Ectodermal cell (in vitro differentiated cells): Measurements from ENCODE around the gene RPS27L. TPM values are rescaled to one million over a fixed set of nuclear protein-coding genes. Genes with fewer than 3 reads are reported as not detected.

ENCODE experiments used
- H3K27ac ChIP-seq: 2 replicates; pipeline ENCODE4 v1.7.0; 2013; ENCODE audit warnings: mild to moderate bottlenecking, low read depth, low read length; ENCODE audit not compliant: insufficient read depth, poor library complexity, severe bottlenecking
- H3K27me3 ChIP-seq: 2 replicates; pipeline ENCODE4 v1.7.0; 2013; ENCODE audit warnings: mild to moderate bottlenecking, low read length; ENCODE audit not compliant: insufficient read depth, control insufficient read depth, poor library complexity, severe bottlenecking
- H3K36me3 ChIP-seq: one replicate; pipeline ENCODE4 v1.7.0; 2013; ENCODE audit warnings: low read length; ENCODE audit not compliant: control insufficient read depth, insufficient read depth
- H3K4me1 ChIP-seq: one replicate; pipeline ENCODE4 v1.7.0; 2013; ENCODE audit warnings: low read length; ENCODE audit not compliant: control insufficient read depth, insufficient read depth
- H3K4me3 ChIP-seq: 2 replicates; pipeline ENCODE4 v1.7.0; 2013; ENCODE audit warnings: low read depth, low read length, control low read depth; ENCODE audit not compliant: insufficient read depth
- H3K9me3 ChIP-seq: 2 replicates; pipeline ENCODE4 v1.7.0; 2013; ENCODE audit warnings: mild to moderate bottlenecking, low read length, moderate library complexity; ENCODE audit not compliant: control insufficient read depth
- WGBS, 2 experiments: methylation state at CpG; one replicate each; pipeline ENCODE4 v1.1.7; 2013; ENCODE audit warnings: missing lambda C conversion rate in 2 of 2; 5-methylcytosine and 5-hydroxymethylcytosine counted together
- polyA plus RNA-seq, 4 experiments: library from polyadenylated mRNA; stranded (reverse); fragments of 50-300 nt; gene quantifications; one replicate each; pipeline ENCODE4 v1.2.3, GENCODE V29; 2013

The RPS27L gene
- polyA plus RNA-seq (2013, experiment 1 of 4), result 115 TPM
- polyA plus RNA-seq (2013, experiment 2 of 4), result 105 TPM
- 120 TPM for polyA plus RNA-seq (2013, experiment 3 of 4)
- 125 TPM for polyA plus RNA-seq (2013, experiment 4 of 4)

DNA sequence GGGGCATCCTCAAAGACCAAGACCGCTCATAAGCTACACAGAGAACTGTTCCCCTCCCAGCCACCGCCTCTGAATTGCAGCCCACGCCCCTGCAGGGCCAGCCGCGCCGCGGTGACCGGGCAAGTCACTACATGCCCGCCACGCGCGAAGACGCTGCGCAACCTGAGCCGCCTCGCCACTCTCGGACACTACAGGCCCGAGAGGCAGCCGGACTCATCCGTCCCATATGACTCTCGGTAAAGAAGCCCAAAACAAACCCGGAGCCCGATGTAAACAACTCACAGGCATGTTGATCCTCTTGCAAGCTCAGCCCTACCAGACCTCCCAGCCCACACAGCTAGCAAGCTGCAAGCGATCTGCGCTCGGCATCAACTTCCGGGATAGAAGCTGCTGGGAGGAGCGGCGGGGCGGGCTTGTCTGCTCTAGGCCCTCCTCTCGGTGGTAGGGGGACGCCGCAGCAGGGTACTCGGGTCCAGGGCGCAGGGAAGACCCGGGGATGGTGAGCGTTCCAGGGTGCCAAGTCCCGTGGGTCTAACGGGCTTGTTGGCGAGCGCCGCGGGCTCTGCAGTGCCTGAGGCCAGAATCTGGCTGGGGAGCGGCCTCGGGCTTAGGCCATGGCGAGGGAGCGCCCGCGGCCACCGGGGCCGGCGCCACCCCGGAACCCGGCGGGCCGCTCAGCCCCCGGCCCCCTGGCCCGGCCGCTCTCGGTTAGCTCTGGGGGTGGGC, at the start of gene RPS27L:
TSS of gene RPS27L (minus strand) at position 360 of the 726 bp plus-strand sequence. CDS start at position 288, 72 bp downstream.
- Histone ChIP-seq H3K27me3 (no peaks in the 10 kb centered on the region), H3K27ac (peak within 1 kb of the TSS; percentile 87), H3K36me3 (no peaks in the 10 kb centered on the region), H3K4me1 (no peaks in the 10 kb centered on the region), H3K9me3 (no peaks in the 10 kb centered on the region), H3K4me3 (peak within 1 kb of the TSS; percentile 79)
- 0% methylated on average over 60 of the region's 60 CpGs for WGBS, 2 experiments

DNA sequence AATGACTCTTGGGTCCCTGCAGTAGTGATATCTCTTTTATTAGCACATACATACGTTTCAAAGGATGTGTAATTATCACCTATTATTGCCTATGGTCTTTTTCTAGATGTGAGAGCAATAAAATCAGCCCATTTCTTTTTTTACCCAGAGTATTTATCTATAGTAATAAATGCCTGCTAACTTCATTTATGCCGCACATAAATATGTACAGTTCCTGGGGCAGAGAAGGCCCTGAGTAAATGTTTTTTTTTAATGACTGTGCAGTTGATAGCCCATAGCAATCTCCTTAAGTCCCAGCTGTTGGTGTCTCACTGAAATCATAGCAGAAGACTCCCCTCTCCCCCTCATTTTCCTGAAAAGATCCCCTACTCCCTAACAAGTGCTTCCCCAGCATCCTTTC, 48.8 kb upstream of the RPS27L start:
- H3K4me1 ChIP-seq, result peaks cover 14% of the 10 kb centered on the region
- H3K36me3 ChIP-seq, result no peaks in the 10 kb centered on the region
- H3K27me3 ChIP-seq, result no peaks in the 10 kb centered on the region
- no peaks in the 10 kb centered on the region for H3K9me3 ChIP-seq
- no peak overlapping the region for H3K27ac ChIP-seq
- no peak overlapping the region for H3K4me3 ChIP-seq
- WGBS, 2 experiments, result 100% methylated on average over 1 to 2 of the region's 2 CpGs

DNA sequence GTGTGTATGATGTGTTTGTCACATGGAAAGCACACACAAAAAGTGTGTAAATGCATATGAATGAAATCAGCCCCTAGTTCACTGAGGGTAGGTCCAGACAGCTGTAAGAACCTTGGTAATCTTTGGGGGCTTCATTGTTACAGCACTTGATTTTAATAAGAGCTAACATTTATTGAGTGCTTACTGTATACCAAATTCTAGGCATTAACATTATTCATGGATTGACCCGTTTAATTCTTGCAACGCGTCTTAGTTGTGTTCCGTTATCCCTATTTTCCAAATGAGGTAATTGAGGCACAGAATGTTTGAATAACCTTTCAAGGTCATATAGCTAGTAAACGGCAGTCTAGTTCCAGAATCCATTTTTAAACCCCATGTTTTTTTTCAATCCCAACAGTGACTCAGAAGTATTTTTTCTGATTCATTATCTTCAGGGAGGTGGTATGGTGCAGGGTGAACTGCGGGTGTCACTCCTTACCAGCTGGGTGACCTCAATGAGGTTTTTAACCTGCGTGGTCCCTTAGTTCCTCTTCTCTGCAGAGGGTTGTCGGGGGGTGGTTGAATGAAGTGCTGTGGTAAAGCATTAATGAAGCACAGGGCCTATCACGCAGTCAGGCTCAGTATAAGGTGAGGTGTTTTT, 46.3 kb upstream of the RPS27L start:
- Histone ChIP-seq H3K27ac (no peak overlapping the region), H3K27me3 (no peaks in the 10 kb centered on the region), H3K36me3 (no peaks in the 10 kb centered on the region), H3K9me3 (no peaks in the 10 kb centered on the region), H3K4me3 (no peak overlapping the region), H3K4me1 (no peaks in the 10 kb centered on the region)
- WGBS, 2 experiments, result 92 to 93% methylated on average over 9 of the region's 9 CpGs

DNA sequence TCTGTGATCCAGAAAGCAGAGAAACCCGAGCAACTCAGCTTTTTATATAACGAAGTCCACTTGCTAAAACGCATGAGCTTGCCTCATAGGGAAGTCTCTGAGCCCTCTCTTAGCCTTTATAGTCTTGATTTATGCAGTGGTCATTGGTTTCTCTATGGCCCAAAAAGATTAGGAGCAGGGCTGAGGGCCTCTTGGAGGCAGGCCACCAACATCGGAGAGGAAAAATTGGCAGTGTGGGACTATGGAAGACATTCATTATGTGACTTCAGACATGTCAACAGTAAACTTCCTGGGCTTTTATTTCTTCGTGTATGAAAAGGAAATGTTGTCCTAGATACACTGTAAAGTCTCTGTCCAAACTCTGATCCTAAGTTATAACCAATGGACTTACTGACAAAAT, 45.6 kb upstream of the RPS27L start:
- no peaks in the 10 kb centered on the region for H3K9me3 ChIP-seq
- peaks cover 4% of the 10 kb centered on the region for H3K4me1 ChIP-seq
- no peaks in the 10 kb centered on the region for H3K27me3 ChIP-seq
- no peak overlapping the region for H3K4me3 ChIP-seq
- no peak overlapping the region for H3K27ac ChIP-seq
- H3K36me3 ChIP-seq, result no peaks in the 10 kb centered on the region
- WGBS, 2 experiments, result 94 to 96% methylated on average over 5 of the region's 5 CpGs

DNA sequence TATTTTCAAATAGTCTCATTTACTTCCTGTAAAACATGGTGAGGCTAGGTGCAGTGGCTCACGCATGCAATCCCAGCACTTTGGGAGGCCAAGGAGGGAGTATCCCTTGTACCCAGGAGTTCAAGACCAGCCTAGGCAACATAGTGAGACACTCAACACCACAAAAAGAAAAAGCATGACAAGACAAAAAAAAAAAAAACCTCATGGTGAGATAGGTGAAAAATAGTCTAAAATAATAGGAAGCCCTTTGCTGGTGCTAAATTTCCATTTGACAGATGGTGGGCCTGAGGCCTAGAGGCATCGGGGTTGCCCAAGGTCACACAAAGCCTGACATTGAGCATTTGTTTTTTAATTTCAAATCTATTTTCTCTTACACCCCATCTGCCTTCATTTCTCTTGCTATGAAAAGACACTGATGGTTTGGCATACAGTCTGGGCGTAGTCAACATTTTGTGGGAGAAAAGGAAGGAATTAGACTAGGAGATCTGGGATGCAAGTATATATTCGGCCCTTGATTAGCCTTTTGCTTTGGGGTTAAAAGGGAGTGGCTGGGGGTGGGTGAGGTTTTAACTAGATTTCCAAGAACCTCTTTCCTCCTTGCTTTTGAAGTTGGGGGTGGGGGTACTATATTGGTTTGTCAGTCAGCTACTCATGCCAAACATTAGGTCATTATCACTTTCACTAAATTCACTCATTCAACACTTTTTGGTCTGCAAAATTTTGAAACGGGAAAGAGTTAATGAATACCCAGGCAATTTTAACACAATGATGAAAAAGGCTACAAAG, 43.4 kb upstream of the RPS27L start:
- WGBS, 2 experiments, result 91 to 94% methylated on average over 5 of the region's 5 CpGs
- no peaks in the 10 kb centered on the region for H3K27me3 ChIP-seq
- no peaks in the 10 kb centered on the region for H3K9me3 ChIP-seq
- H3K27ac ChIP-seq, result no peak overlapping the region
- H3K4me3 ChIP-seq, result no peak overlapping the region
- H3K4me1 ChIP-seq, result peaks cover 13% of the 10 kb centered on the region
- no peaks in the 10 kb centered on the region for H3K36me3 ChIP-seq

DNA sequence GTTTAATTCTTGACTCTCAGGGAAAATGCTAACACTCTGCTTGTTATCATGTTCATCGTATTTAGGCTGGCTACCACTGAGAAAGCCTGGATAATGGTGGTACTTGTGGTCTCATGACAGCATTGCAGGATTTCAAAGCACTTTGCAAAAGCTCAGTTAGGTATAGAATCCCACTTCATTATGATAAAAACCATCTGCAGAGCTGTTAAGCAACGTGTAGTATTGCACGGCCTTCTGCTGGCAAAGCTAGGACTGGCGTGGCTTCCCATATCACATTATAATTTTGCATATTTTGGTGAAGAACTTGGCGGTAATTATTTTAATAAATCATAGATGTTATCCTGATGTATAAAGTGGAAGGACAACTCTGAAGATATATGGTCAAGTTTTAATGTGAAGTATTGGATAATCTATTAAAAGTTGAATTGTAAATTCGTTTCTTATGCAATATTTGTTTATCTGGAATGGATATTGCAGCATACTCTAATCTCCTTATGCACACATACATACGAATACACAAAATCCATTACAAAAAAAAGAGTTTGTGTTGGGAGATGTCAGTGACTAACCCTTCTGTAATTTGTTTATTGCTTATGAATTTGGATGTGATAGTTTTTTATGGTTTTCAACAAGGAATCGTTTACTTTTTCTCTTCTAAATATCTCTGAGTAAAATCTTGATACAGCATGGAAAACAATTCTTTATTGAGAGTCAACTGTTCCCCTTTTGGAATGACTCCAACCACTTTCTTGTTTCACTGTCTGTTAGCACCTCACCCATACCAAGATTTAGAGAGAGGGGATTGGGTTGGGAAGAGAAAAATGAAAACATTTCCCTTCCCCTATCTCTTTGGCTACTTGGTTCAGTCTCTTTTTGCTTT, 41.3 kb upstream of the RPS27L start:
- 85 to 92% methylated on average over 4 to 7 of the region's 8 CpGs for WGBS, 2 experiments
- H3K4me3 ChIP-seq, result no peak overlapping the region
- H3K27ac ChIP-seq, result no peak overlapping the region
- H3K9me3 ChIP-seq, result no peaks in the 10 kb centered on the region
- H3K27me3 ChIP-seq, result no peaks in the 10 kb centered on the region
- no peaks in the 10 kb centered on the region for H3K36me3 ChIP-seq
- peaks cover 13% of the 10 kb centered on the region for H3K4me1 ChIP-seq

DNA sequence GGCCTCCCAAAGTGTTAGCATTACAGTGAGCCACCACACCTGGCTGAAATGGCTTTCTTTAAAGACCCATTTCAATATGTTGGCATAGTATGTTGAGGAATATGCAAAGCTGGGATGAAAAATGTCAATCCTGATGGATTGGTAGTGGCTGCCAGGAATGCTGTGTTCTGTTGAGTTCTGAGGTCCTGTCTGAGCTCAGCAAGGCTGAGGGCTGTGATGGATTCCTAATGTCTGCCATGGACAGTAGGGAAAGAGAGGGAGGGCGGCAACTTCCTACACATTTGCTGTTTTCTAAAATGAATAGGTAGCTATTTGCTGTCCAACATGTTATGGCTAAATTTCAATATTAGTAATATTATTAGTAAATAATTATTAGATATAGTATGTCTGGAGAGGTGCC, 40.3 kb upstream of the RPS27L start:
- Histone ChIP-seq H3K36me3 (no peaks in the 10 kb centered on the region), H3K27ac (no peak overlapping the region), H3K9me3 (no peaks in the 10 kb centered on the region), H3K27me3 (no peaks in the 10 kb centered on the region), H3K4me1 (peaks cover 13% of the 10 kb centered on the region), H3K4me3 (no peak overlapping the region)
- WGBS, 2 experiments, result 100% methylated on average over 1 of the region's 1 CpG

DNA sequence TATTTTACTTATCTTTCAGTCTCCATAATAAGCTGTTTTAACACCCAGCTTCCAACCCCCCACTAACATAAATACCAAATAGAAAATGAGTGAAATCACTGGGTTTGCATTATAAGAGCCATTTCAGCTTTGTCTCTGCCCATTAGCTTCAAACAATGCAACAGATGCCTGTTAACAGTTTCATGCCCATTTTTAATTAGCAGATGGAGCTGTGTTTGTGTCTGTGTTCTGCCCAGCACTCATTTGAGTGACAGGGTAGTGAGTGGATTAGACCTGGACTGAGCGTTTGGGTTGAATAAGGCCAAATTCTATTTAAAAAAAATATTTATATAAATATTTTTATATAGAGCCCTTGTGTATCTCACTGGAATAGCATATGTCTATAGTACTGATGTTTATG, 39.6 kb upstream of the RPS27L start:
- no CpG with 5 or more reads among the region's 1 CpG for WGBS, 2 experiments
- peaks cover 13% of the 10 kb centered on the region for H3K4me1 ChIP-seq
- no peak overlapping the region for H3K27ac ChIP-seq
- no peaks in the 10 kb centered on the region for H3K27me3 ChIP-seq
- no peaks in the 10 kb centered on the region for H3K36me3 ChIP-seq
- no peak overlapping the region for H3K4me3 ChIP-seq
- no peaks in the 10 kb centered on the region for H3K9me3 ChIP-seq

DNA sequence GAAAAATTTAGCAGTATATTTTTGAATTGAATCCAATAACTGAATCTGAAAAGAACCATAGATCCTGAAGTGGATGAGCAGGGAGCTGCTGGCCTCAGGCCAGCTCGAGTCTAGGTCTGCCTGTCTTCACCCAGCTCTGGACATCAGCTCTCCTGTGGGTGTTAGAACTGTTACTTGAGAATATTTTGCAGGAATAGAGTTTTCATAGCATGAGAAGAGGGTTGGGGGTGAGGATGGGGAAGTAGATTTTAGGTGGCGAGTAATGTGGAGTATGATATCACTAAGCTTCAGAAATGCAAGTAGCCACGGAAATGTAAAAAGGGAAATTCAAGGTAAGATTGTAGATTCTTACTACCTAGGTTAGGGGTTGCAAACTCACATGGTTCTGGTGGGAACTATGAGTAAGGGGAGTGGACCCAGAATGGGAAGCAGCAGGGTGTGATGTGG, 38.3 kb upstream of the RPS27L start:
- 94 to 96% methylated on average over 3 of the region's 3 CpGs for WGBS, 2 experiments
- Histone ChIP-seq H3K9me3 (no peaks in the 10 kb centered on the region), H3K36me3 (no peaks in the 10 kb centered on the region), H3K4me3 (no peak overlapping the region), H3K27me3 (no peaks in the 10 kb centered on the region), H3K4me1 (peaks cover 16% of the 10 kb centered on the region), H3K27ac (no peak overlapping the region)
